ENCODE measurements around the gene SMC1B.

SMC1B gene

DNA sequence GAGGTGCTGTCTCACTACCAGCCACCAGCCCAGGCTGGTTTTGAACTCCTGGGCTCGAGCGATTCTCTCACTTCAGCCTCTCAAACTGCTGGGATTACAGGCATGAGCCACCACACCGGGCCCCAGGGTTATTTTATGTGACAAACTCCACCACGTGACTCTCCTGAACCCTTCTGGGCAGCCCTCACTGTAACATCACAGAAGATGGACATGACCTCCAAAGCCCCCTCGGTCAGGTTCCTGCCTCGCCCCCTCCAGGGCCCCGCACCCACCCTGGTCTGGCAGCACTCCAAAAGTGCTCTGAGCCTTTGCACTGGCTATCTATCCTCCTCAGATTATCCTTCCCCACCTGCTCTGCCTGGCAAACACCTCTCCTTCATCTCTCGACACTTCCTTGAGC, 43.4 kb upstream of the SMC1B start:
- no peak for DNase-seq (ENCODE audit: low read depth)
- TF ChIP-seq CTCF (IDR thresholded peaks at IDR 0.05; ENCODE audit: insufficient read depth, low read depth, low read length, missing control alignments): no peak

DNA sequence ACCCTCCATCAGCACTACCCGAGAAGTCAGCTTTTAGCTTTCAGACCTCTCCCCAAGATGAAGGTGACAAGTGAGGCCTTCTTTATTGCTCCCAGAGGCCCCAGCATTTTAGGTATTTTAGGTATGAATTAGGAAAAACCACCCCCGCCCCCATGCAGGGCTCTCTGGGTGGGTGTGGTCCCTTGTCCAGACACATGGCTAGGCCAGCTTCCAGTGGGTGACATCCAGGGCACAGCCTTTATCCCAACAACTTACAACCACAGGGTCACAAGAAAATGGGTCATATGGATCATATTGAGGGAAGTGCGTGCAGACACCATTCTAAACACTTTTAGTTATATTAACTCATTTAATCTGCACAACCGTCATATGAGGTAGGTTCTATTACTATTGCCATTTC, 42.2 kb upstream of the SMC1B start:
- H3K4me3 ChIP-seq (ENCODE audit: low read length): no peak overlapping the region
- no peak for DNase-seq (ENCODE audit: low read depth)
- TF ChIP-seq CTCF (IDR thresholded peaks at IDR 0.05; ENCODE audit: insufficient read depth, low read depth, low read length, missing control alignments): no peak

More for the DNA sequence above, 43.4 kb upstream of the SMC1B start:
- H3K4me3 ChIP-seq (ENCODE audit: low read length): no peak overlapping the region

DNA sequence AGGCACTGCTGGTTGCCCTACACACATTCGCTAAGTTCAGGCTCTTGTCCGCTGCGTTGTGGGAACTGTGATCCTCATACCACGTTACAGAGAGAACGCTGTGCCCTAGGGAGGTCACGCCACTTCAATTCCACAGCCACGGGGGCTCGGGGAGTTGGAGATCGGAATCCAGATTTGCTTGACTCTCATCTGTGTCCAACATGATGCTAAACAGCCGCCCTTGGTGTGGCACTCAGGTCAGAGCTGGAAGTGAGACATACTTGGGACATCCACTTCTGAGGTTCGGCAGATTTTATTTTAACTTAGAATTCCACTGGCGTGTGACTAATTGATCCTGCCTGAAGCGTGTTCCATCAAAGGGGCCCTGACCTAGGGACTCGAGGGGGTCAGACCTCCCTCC, 41.8 kb upstream of the SMC1B start:
- H3K4me3 ChIP-seq (ENCODE audit: low read length): no peak overlapping the region

GRCh38 chr22:45454275-45454674, 40.9 kb upstream of the SMC1B start:
- DNase-seq (ENCODE audit: low read depth): no peak
- no peak for TF ChIP-seq CTCF (IDR thresholded peaks at IDR 0.05; ENCODE audit: insufficient read depth, low read depth, low read length, missing control alignments)
- H3K4me3 ChIP-seq (ENCODE audit: low read length): no peak overlapping the region

More for the DNA sequence above, 41.8 kb upstream of the SMC1B start:
- DNase-seq (ENCODE audit: low read depth): no peak
- TF ChIP-seq CTCF (IDR thresholded peaks at IDR 0.05; ENCODE audit: insufficient read depth, low read depth, low read length, missing control alignments): no peak

DNA sequence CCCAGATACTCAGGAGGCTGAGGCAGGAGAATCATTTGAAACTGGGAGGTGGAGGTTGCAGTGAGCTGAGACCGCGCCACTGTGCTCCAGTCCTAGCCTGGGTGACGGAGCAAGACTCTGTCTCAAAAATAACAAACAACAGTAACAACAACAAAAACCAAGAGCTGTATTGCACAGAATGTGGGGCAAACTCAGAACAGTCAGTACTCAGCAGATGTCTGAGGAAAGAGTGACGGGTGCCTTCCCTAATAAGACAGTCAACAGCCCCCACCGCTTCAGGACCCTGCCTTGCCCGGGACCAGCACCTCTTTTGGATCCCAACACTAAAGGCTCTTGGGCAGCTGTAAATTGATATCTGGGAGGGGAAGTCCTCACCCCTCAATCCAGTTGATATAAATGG, 40.4 kb upstream of the SMC1B start:
- no peak for DNase-seq (ENCODE audit: low read depth)
- H3K4me3 ChIP-seq (ENCODE audit: low read length): no peak overlapping the region

GRCh38 chr22:45452565-45453379, 39.4 kb upstream of the SMC1B start:
- no peak overlapping the region for H3K4me3 ChIP-seq (ENCODE audit: low read length)
- DNase-seq (ENCODE audit: low read depth): no peak
- no peak for TF ChIP-seq CTCF (IDR thresholded peaks at IDR 0.05; ENCODE audit: insufficient read depth, low read depth, low read length, missing control alignments)

More for the DNA sequence above, 40.4 kb upstream of the SMC1B start:
- TF ChIP-seq CTCF (IDR thresholded peaks at IDR 0.05; ENCODE audit: insufficient read depth, low read depth, low read length, missing control alignments): no peak

DNA sequence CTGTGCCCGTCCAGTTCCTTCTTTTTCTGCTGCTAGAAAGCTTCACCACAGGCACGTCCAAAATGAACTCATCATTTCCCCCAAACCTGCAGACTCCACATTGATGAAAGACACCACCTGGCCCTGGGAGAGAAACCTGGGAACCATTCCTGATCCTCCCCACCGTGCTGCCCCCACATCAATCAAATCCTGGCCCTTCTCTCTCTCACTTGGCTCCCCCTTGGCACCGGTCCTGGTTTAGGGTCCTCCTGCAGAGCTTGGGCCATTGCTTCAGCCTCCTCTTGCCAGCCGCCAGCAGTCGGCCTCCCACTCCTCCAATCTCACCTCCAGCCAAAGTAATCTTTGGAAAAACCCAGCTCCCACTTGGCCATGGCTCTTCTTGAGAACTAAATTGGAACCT, 38.6 kb upstream of the SMC1B start:
- TF ChIP-seq CTCF (IDR thresholded peaks at IDR 0.05; ENCODE audit: insufficient read depth, low read depth, low read length, missing control alignments): no peak
- H3K4me3 ChIP-seq (ENCODE audit: low read length): no peak overlapping the region
- no peak for DNase-seq (ENCODE audit: low read depth)

All from epithelial cell of esophagus (primary cell).